ENCODE data around the gene MAP3K1. TPM values are rescaled to one million over a fixed set of nuclear protein-coding genes. Genes with fewer than 3 reads are reported as not detected.

The MAP3K1 gene
- total and polyA plus RNA-seq, 9 of the 15 experiments (the other 6 are each of a cell fraction or from before 2014, with no cell fraction given) = 3.9 to 13.9 (median 7.5) TPM

GRCh38 chr5:56810826-56811225, 4.5 kb upstream of the MAP3K1 start:
- Histone ChIP-seq H4K20me1 (replicated peaks; ENCODE audit: control insufficient read depth, insufficient read depth, low read length) (no peaks in the 10 kb centered on the region), H3K36me3 (ENCODE audit: control insufficient read depth, insufficient read depth, low read length) (no peaks in the 10 kb centered on the region), H3K4me3 (no peak overlapping the region), H3K9me1 (ENCODE audit: control insufficient read depth, insufficient read depth, low read length) (no peaks in the 10 kb centered on the region), H3K4me1 (replicated peaks in 1 of 2; ENCODE audit: control insufficient read depth in 2 of 2, insufficient read depth in 2 of 2, low read length in 2 of 2) (peaks cover 17 to 18% of the 10 kb centered on the region in 2 experiments), H3K9me3 (replicated peaks; ENCODE audit: control insufficient read depth, insufficient read depth, low read depth, low read length) (no peaks in the 10 kb centered on the region), H3K9ac (ENCODE audit: insufficient read depth in 1 of 2, low read depth in 2 of 2, low read length in 2 of 2) (no peak overlapping the region), H3K79me2 (ENCODE audit: control insufficient read depth, insufficient read depth, low read length) (peaks cover 2% of the 10 kb centered on the region; the same call in 1 of the 3 replicates), H2AFZ (ENCODE audit: low read depth, low read length) (no peak overlapping the region), H3K27ac (ENCODE audit: extremely low read depth, low read depth, low read length) (no peak overlapping the region), H3K4me2 (ENCODE audit: insufficient read depth, low read length) (no peak overlapping the region), H3K27me3 (ENCODE audit: control insufficient read depth in 2 of 2, insufficient read depth in 2 of 2, low read length in 2 of 2) (no peaks in the 10 kb centered on the region)
- DNase-seq (ENCODE audit: extremely low read depth in 1 of 4, low spot score in 3 of 4) = no peak
- CTCF ChIA-PET (ENCODE audit: low intra/inter-chr PET ratio) = no interaction called here
- no peak for ATAC-seq
- intact Hi-C loops (cut with micrococcal nuclease) = no loop called here
- in situ Hi-C loops (cut with MboI) = no loop called here
- POLR2A ChIA-PET = no interaction called here
- no TSS peak for BruUV-seq (replicated peaks)
- FAIRE-seq = no peak
- 100% methylated on average over 1 of the region's 1 CpG for WGBS (ENCODE audit: insufficient coverage, low coverage, missing lambda C conversion rate)
- TF ChIP-seq ZBTB9 (CRISPR knock-in tag; IDR thresholded peaks at IDR 0.05) (no peak), GATAD2A (IDR thresholded peaks at IDR 0.05) (no peak), TBP (optimal IDR thresholded peaks at IDR 0.05; ENCODE audit: low read depth, low read length) (no peak), ZFPM2 (CRISPR knock-in tag; IDR thresholded peaks at IDR 0.05) (no peak), ATF6 (CRISPR knock-in tag; IDR thresholded peaks at IDR 0.05) (no peak), PTRF (tag; IDR thresholded peaks at IDR 0.05) (no peak), ID3 (CRISPR knock-in tag; IDR thresholded peaks at IDR 0.05) (no peak), ID3 (tag; IDR thresholded peaks at IDR 0.05) (no peak), TAF7 (tag; IDR thresholded peaks at IDR 0.05) (no peak), WHSC1 (IDR thresholded peaks at IDR 0.05; ENCODE audit: low read length) (no peak), GABPB2 (CRISPR knock-in tag; conservative IDR thresholded peaks at IDR 0.05) (no peak)
